HG03571 (cell line): ENCODE data around the gene CEP83.
A peak's percentile ranks its signal among the peaks of the same experiment; 100 is the strongest.
"Not testable (repeated sequence)": the region's sequence is repeated elsewhere in the genome, so short reads cannot be mapped to it uniquely, and the experiment has no call there.

Experiments
- ATAC-seq: cut with Tn5 transposase; IDR thresholded peaks from one replicate; pipeline ENCODE4 v1.9.1; 2021; ENCODE audit not compliant: unreplicated experiment

Gene CEP83

GRCh38 chr12:94459728-94460615 is at the start of gene CEP83:
Gene CEP83, minus strand, starts transcription at chr12:94459867. Its CDS starts 47,377 bp downstream, at chr12:94412490.
- ATAC-seq = peak; percentile 96

- ATAC-seq = no peak
These were observed 49.6 kb upstream of the CEP83 start for GRCh38 chr12:94509317-94509716.

- no peak for ATAC-seq
These were observed 47.8 kb upstream of the CEP83 start for GRCh38 chr12:94507455-94507854.

GRCh38 chr12:94504386-94504785 is 44.7 kb upstream of the CEP83 start:
- ATAC-seq = no peak

- ATAC-seq = no peak
These were observed 44.0 kb upstream of the CEP83 start for GRCh38 chr12:94503619-94504018.

GRCh38 chr12:94500831-94501567 is 41.3 kb upstream of the CEP83 start:
- no peak for ATAC-seq

- ATAC-seq = no peak
These were observed 39.0 kb upstream of the CEP83 start for GRCh38 chr12:94498698-94499097.

GRCh38 chr12:94498073-94498472 is 38.4 kb upstream of the CEP83 start:
- ATAC-seq = no peak

- ATAC-seq = no peak
These were observed 35.9 kb upstream of the CEP83 start for GRCh38 chr12:94495445-94496115.

GRCh38 chr12:94491489-94491888 is 31.8 kb upstream of the CEP83 start:
- ATAC-seq = no peak

GRCh38 chr12:94488463-94488862 is 28.8 kb upstream of the CEP83 start:
- peak; percentile 95 for ATAC-seq

GRCh38 chr12:94481734-94482133 is 22.1 kb upstream of the CEP83 start:
- no peak for ATAC-seq

GRCh38 chr12:94469522-94469921 is 9.9 kb upstream of the CEP83 start:
- ATAC-seq = no peak

- ATAC-seq = no peak
These were observed 921 bp upstream of the CEP83 start for GRCh38 chr12:94460616-94460959.

GRCh38 chr12:94458877-94459727 is 565 bp downstream of the CEP83 start:
- ATAC-seq = peak; percentile 43

GRCh38 chr12:94457311-94457710 is 2.4 kb downstream of the CEP83 start:
- ATAC-seq = no peak

GRCh38 chr12:94454318-94454717 is 5.3 kb downstream of the CEP83 start:
- not testable (repeated sequence) for ATAC-seq

GRCh38 chr12:94445662-94446061 is 14.0 kb downstream of the CEP83 start:
- ATAC-seq = no peak

GRCh38 chr12:94437303-94437702 is 22.4 kb downstream of the CEP83 start:
- ATAC-seq = no peak

- ATAC-seq = no peak
These were observed 24.1 kb downstream of the CEP83 start for GRCh38 chr12:94435511-94435927.

- ATAC-seq = no peak
These were observed 25.5 kb downstream of the CEP83 start for GRCh38 chr12:94434171-94434570.
